HG03175 (cell line): ENCODE results near the gene TNFRSF13B.
"Not testable (repeated sequence)": the region's sequence is repeated elsewhere in the genome, so short reads cannot be mapped to it uniquely, and the experiment has no call there.

ENCODE experiments used
- ATAC-seq: cut with Tn5 transposase; IDR thresholded peaks from one replicate; pipeline ENCODE4 v1.9.1; 2021; ENCODE audit warnings: mild to moderate bottlenecking, moderate library complexity; ENCODE audit not compliant: unreplicated experiment

The TNFRSF13B gene

DNA sequence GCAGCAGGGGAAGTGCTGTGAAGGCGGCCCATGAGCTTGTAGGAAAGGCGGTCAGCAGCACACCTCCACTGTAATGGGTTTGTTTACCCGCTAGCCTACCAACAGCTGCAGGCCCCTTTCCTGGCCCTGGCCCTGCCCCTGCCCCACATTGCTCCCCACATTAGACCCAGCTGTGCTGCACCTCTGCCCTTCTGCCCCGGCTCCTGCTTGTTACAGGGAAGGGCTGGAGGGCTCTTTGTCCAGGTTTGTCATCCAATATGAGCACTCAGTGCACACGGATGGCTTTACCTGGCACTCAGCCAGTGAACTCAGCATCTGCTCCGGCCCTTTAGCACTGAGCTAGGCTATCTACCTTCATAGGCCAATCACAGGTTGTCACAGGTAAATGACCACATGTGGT lies 36.0 kb upstream of the TNFRSF13B start:
- not testable (repeated sequence) for ATAC-seq

- ATAC-seq: not testable (repeated sequence)
These were observed 33.2 kb upstream of the TNFRSF13B start for GRCh38 chr17:17004997-17005614.

GRCh38 chr17:17004251-17004996 lies 32.5 kb upstream of the TNFRSF13B start:
- no peak for ATAC-seq

GRCh38 chr17:17002731-17003715 lies 31.1 kb upstream of the TNFRSF13B start:
- not testable (repeated sequence) for ATAC-seq

DNA sequence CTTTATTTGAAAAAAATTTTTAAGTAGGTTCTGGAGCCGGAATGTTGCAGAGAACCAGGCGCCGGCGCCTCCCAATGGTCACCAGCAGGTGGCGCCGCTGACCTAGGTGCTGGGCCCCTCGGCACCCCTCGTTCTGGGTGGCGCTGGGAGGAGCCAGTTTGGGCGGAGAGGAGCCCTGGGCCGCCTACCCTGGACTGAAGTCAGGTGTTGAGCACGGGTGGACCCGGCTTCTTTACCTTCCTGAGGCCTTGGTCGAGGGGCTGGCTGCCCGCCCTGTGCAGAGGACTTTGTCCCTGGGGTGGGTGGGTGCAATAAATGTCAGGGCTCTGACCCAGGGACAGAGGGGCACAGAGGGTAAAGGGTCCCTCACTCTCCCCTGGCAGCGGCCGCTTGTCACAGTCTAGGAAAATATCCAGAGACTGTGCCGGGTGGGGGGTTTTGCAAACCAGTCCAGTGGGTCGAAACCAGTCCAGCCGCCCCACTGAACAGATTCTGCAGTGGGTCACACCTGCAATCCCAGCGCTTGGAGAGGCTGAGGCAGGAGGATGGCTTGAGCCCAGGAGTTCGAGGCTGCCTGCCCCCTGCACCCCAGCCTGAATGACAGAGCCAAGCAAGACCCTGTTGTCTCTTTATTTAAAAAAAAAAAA lies 30.1 kb upstream of the TNFRSF13B start:
- ATAC-seq: peak; percentile 49

GRCh38 chr17:17001076-17001777 lies 29.3 kb upstream of the TNFRSF13B start:
- no peak for ATAC-seq

DNA sequence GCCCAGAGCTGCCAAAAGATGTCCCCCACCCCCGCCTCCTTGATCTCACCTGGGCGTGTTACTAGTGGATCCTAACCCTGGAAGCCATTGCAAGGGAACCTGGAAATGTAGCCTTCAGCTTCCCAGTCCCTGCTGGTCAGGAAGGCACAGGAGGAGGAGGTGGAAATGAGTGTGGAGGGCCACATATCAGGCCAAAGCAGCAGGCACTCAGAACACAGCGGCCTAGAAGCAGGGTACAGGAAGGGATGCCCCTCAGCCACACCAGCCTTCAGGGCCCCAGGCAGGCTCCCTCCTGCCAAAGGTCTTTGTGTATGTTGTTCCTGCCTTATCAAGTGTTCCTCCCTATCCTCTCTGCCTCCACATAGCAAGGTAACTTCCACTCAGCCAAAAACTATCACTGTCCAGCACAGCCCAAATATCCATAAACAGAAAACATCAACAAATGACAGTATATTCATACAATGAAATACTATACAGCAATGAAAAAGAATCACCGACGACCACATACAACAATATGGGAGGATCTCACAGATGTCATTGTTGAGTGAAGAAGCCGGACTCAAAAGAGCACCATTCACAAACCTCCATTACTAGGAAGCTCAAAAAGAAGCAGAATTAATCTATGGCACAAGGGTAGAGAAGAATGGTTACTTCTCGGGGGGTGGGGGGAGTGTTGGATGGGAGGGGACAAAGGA lies 28.2 kb upstream of the TNFRSF13B start:
- no peak for ATAC-seq

DNA sequence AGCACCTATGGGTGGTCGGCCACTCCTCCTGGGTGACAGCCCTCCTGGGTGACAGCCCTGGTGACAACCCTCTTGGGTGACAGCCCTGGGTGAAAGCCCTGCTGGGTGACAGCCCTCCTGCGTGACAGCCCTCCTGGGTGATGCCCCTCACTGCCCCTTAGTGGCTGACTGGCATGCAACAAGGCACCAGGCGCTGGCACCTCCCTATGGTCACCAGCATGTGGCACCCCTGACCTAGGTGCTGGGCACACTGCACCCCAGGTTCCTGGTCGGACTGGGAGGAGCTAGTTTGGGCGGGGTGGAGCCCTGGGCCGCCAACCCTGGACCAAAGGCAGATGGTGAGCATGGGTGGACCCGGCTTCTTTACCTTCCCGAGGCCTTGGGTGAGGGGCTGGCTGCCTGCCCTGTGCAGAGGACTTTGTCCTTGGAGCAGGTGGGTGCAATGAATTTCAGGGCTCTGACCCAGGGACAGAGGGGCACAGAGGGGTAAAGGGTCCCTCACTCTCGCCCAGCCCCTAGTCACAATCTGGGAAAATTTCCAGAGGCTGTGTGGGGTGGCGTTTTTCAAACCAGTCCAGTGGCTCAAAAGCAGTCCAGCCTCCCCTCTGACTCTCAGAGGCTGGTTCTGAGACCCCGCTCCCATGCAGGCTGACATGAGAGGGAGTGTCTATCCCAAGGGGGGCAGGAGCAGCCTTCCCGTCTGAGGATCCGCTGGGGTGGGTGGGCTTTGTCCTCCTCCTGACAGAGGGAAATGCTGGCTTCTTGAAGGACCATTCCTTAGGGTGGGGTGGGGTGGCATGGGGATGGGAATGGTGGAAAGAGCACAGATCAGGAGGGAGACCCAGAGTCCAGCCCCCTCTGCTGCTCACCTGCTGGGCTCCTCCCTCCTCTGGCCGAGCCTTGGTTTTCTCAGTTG lies 25.9 kb upstream of the TNFRSF13B start:
- ATAC-seq: peak; percentile 82

DNA sequence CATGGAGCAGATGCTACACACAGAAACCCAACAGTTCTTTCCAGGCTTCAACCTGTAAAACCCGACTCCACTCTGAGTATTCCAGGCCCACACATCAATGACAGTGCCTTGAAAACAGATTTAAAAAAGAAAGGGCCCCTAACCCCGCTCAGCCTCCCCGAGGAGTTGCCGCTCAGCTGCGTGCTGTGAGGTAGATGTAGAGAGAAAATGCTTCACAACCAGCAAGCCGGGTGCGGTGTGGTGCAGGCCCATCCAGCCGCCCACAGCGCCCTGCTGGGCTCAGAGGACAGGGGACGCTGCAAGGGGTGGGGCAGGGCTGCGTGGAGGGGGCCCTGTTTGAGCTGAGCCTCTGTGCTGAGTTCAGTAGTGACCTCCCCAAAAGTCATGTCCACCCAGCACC lies 24.8 kb upstream of the TNFRSF13B start:
- not testable (repeated sequence) for ATAC-seq

- no peak for ATAC-seq
These were observed 24.0 kb upstream of the TNFRSF13B start for GRCh38 chr17:16995930-16996329.

- ATAC-seq: no peak
These were observed 22.7 kb upstream of the TNFRSF13B start for GRCh38 chr17:16994631-16995030.

GRCh38 chr17:16991349-16992009 lies 19.6 kb upstream of the TNFRSF13B start:
- ATAC-seq: no peak

DNA sequence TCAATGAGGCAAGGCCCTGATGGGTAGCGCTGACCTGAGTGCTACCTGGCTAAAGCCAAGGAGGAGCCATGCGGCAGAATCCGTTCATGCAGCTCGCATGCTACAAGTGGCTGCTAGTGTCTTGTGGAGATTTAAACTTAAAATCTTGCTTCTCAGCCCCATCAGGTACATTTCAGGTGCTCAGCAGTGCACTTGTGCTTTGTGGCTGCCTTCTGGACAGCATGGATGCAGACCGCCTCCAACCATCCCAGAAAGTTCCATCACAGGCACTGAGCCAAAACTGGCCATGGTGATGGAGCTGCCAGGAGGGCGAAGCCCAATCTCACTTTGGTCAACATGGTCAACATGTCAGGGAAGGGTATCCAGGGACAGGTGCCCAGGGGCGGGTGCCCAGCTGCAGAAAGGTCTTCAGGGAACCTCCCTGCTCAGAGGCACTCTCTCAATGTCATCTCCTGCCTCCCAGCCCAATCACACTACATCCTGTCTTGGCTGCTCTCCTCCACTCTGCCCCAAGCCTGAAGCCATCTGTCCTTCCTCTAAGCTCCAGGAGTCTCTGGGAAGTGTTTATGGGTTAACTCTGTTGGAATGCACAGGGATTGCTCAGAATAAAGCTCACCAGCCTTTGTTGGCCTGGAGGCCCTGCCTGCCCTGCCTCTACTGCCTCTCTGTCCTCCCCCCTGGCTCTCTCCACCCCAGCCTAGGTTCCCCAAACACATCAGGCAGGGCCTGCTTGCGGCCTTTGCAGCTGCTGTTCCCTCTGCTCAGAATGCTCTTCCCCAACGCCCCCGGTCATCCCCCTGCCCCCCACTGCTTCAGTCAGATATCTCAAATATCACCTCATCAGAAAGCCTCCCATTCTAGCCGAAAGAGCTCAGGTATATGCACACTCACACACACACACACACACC lies 18.3 kb upstream of the TNFRSF13B start:
- no peak for ATAC-seq

- ATAC-seq: peak; percentile 30
These were observed 17.5 kb upstream of the TNFRSF13B start for GRCh38 chr17:16989230-16989952.

DNA sequence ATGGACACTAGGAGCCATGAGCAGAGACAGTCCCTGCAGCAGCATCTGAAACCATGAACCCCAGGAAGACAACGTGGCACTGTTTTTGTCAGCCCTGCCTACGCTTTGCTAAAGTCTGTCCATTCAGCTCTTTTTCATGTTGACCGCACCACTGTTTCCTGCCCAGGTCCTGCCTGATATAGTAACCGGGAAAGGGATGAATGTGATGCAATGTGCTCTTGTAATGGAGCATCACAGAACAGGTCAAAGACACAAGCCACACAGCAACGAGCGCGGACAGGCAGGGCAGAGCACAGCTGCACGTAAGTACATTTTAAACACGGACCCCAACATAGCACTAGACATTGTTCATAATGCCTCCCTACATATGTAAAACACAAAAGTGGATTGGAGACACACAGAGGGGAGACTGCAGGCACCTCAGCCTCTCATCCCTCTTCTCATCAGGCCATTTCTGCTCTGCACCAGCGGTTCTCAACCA lies 16.9 kb upstream of the TNFRSF13B start:
- peak; percentile 1 for ATAC-seq
